ENCODE results near the gene DOCK2.

The DOCK2 gene

GRCh38 chr5:169974121-169974770 lies 337.2 kb downstream of the DOCK2 start:
- no peak overlapping the region for H3K27ac ChIP-seq (ENCODE audit: low read depth, low read length)
- H3F3A ChIP-seq (ENCODE audit: insufficient read depth), result no peaks in the 10 kb centered on the region
- H3K9ac ChIP-seq (ENCODE audit: low read length), result no peak overlapping the region
- no peak overlapping the region for H2AFZ ChIP-seq (ENCODE audit: low read depth, low read length, severe bottlenecking)
- no peak for TF ChIP-seq EZH2phosphoT487 (conservative IDR thresholded peaks at IDR 0.05; ENCODE audit: low read length)
- TF ChIP-seq, protein P1, sequence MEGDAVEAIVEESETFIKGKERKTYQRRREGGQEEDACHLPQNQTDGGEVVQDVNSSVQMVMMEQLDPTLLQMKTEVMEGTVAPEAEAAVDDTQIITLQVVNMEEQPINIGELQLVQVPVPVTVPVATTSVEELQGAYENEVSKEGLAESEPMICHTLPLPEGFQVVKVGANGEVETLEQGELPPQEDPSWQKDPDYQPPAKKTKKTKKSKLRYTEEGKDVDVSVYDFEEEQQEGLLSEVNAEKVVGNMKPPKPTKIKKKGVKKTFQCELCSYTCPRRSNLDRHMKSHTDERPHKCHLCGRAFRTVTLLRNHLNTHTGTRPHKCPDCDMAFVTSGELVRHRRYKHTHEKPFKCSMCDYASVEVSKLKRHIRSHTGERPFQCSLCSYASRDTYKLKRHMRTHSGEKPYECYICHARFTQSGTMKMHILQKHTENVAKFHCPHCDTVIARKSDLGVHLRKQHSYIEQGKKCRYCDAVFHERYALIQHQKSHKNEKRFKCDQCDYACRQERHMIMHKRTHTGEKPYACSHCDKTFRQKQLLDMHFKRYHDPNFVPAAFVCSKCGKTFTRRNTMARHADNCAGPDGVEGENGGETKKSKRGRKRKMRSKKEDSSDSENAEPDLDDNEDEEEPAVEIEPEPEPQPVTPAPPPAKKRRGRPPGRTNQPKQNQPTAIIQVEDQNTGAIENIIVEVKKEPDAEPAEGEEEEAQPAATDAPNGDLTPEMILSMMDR (IDR thresholded peaks at IDR 0.05; ENCODE audit: insufficient read depth, low read length, poor library complexity, severe bottlenecking), result no peak
- H3K4me2 ChIP-seq (ENCODE audit: low read depth, low read length, poor library complexity, severe bottlenecking), result no peak overlapping the region
- no peaks in the 10 kb centered on the region for H3K36me3 ChIP-seq (ENCODE audit: low read length)
- no peaks in the 10 kb centered on the region for H3K9me2 ChIP-seq (replicated peaks; ENCODE audit: insufficient read depth, low read length)
- no peaks in the 10 kb centered on the region for H3K9me3 ChIP-seq (ENCODE audit: insufficient read depth, low read length)
- no peak overlapping the region for H3K4me3 ChIP-seq (ENCODE audit: insufficient read depth, low read length, poor library complexity, severe bottlenecking)
- H4K20me1 ChIP-seq (ENCODE audit: low read depth, low read length), result no peaks in the 10 kb centered on the region
- H3K27me3 ChIP-seq (ENCODE audit: low read length), result no peaks in the 10 kb centered on the region
- H3K79me2 ChIP-seq (ENCODE audit: insufficient read depth, low read length), result no peaks in the 10 kb centered on the region

DNA sequence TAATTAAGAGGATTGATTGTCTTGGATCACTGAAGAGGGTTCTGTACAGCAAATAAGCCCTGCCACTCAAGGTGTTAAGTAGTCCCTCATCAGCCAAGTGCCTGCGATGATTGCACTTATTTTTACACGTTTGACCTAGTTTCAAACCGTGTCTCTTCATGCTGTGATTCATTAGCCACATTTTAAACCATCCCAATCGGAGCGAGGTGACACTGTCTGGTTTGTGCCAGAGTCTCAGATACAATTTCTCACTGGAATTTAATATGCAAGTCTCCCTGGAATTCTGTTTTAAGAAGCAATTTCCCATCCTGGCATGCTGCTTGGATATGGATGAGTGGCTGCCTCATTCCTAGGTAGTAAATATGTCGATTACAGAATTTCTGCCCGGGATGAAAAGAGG lies 341.6 kb downstream of the DOCK2 start:
- H3K27ac ChIP-seq (ENCODE audit: low read depth, low read length), result no peak overlapping the region
- H3K27me3 ChIP-seq (ENCODE audit: low read length), result no peaks in the 10 kb centered on the region
- H3K4me3 ChIP-seq (ENCODE audit: insufficient read depth, low read length, poor library complexity, severe bottlenecking), result no peak overlapping the region
- H3K9ac ChIP-seq (ENCODE audit: low read length), result no peak overlapping the region
- H3K9me3 ChIP-seq (ENCODE audit: insufficient read depth, low read length), result no peaks in the 10 kb centered on the region
- H3K4me2 ChIP-seq (ENCODE audit: low read depth, low read length, poor library complexity, severe bottlenecking), result no peak overlapping the region
- no peaks in the 10 kb centered on the region for H3K9me2 ChIP-seq (replicated peaks; ENCODE audit: insufficient read depth, low read length)
- H3F3A ChIP-seq (ENCODE audit: insufficient read depth), result no peaks in the 10 kb centered on the region
- no peaks in the 10 kb centered on the region for H3K79me2 ChIP-seq (ENCODE audit: insufficient read depth, low read length)
- H2AFZ ChIP-seq (ENCODE audit: low read depth, low read length, severe bottlenecking), result no peak overlapping the region
- no peaks in the 10 kb centered on the region for H3K36me3 ChIP-seq (ENCODE audit: low read length)
- TF ChIP-seq, protein P1 (IDR thresholded peaks at IDR 0.05; ENCODE audit: insufficient read depth, low read length, poor library complexity, severe bottlenecking), result no peak
- TF ChIP-seq EZH2phosphoT487 (conservative IDR thresholded peaks at IDR 0.05; ENCODE audit: low read length), result no peak
- no peaks in the 10 kb centered on the region for H4K20me1 ChIP-seq (ENCODE audit: low read depth, low read length)

- H3K4me2 ChIP-seq (ENCODE audit: low read depth, low read length, poor library complexity, severe bottlenecking), result no peak overlapping the region
- no peaks in the 10 kb centered on the region for H4K20me1 ChIP-seq (ENCODE audit: low read depth, low read length)
- H3K27me3 ChIP-seq (ENCODE audit: low read length), result no peaks in the 10 kb centered on the region
- H3K4me3 ChIP-seq (ENCODE audit: insufficient read depth, low read length, poor library complexity, severe bottlenecking), result no peak overlapping the region
- H3K79me2 ChIP-seq (ENCODE audit: insufficient read depth, low read length), result no peaks in the 10 kb centered on the region
- H3K9ac ChIP-seq (ENCODE audit: low read length), result no peak overlapping the region
- no peaks in the 10 kb centered on the region for H3K9me2 ChIP-seq (replicated peaks; ENCODE audit: insufficient read depth, low read length)
- no peaks in the 10 kb centered on the region for H3F3A ChIP-seq (ENCODE audit: insufficient read depth)
- H3K9me3 ChIP-seq (ENCODE audit: insufficient read depth, low read length), result no peaks in the 10 kb centered on the region
- H3K27ac ChIP-seq (ENCODE audit: low read depth, low read length), result no peak overlapping the region
- TF ChIP-seq EZH2phosphoT487 (conservative IDR thresholded peaks at IDR 0.05; ENCODE audit: low read length), result no peak
- TF ChIP-seq, protein P1 (IDR thresholded peaks at IDR 0.05; ENCODE audit: insufficient read depth, low read length, poor library complexity, severe bottlenecking), result no peak
- H2AFZ ChIP-seq (ENCODE audit: low read depth, low read length, severe bottlenecking), result no peak overlapping the region
- no peaks in the 10 kb centered on the region for H3K36me3 ChIP-seq (ENCODE audit: low read length)
Observed at GRCh38 chr5:169979871-169980270, 342.8 kb downstream of the DOCK2 start.
